Neural cell (in vitro differentiated cells): ENCODE data around the gene ITM2A. TPM values are rescaled to one million over a fixed set of nuclear protein-coding genes. Genes with fewer than 3 reads are reported as not detected.

ENCODE experiments used
- H2AFZ ChIP-seq: fragments of 200-600, 300-800 bp; sonication (generic), shearing (Covaris generic); 2 replicates; pipeline ENCODE4 v1.6.0; 2014; ENCODE audit warnings: low read depth, mild to moderate bottlenecking, antibody characterized with exemption, low read length, moderate library complexity
- H3F3A ChIP-seq: fragments of 200-600 bp; shearing (Covaris generic); 2 replicates; pipeline ENCODE4 v1.6.1; 2016; ENCODE audit warnings: mild to moderate bottlenecking, moderate library complexity, mixed read lengths, antibody characterized with exemption, low read length; ENCODE audit not compliant: insufficient read depth, poor library complexity, severe bottlenecking
- H3K27ac ChIP-seq: fragments of 200-600, 300-800 bp; sonication (generic), shearing (Covaris generic); 2 replicates; pipeline ENCODE4 v1.5.1; 2014; ENCODE audit warnings: mild to moderate bottlenecking, low read length, moderate library complexity
- H3K27me3 ChIP-seq: fragments of 300-800, 200-600 bp; sonication (generic), shearing (Covaris generic); 2 replicates; pipeline ENCODE4 v1.6.0; 2014; ENCODE audit warnings: mild to moderate bottlenecking, low read depth, low read length, moderate library complexity; ENCODE audit not compliant: insufficient read depth
- H3K36me3 ChIP-seq: fragments of 300-800, 200-600 bp; sonication (generic), shearing (Covaris generic); 2 replicates; pipeline ENCODE4 v1.5.1; 2014; ENCODE audit warnings: mild to moderate bottlenecking, antibody characterized with exemption, low read length, moderate library complexity; ENCODE audit not compliant: insufficient read depth
- H3K4me2 ChIP-seq: fragments of 300-800, 200-600 bp; sonication (generic), shearing (Covaris generic); 2 replicates; pipeline ENCODE4 v1.6.0; 2014; ENCODE audit warnings: mild to moderate bottlenecking, low read length
- H3K4me3 ChIP-seq: fragments of 300-800, 200-600 bp; sonication (generic), shearing (Covaris generic); 2 replicates; pipeline ENCODE4 v1.5.1; 2014; ENCODE audit warnings: mild to moderate bottlenecking, low read length, moderate library complexity
- H3K79me2 ChIP-seq: fragments of 200-600 bp; shearing (Covaris generic); replicated peaks from 2 replicates; pipeline ENCODE4 v1.6.0; 2014; ENCODE audit warnings: mild to moderate bottlenecking, low read length, moderate library complexity; ENCODE audit not compliant: insufficient read depth
- H3K9ac ChIP-seq: fragments of 300-800, 200-600 bp; sonication (generic), shearing (Covaris generic); 2 replicates; pipeline ENCODE4 v1.6.1; 2016; ENCODE audit warnings: mild to moderate bottlenecking, low read length, mixed read lengths
- H3K9me2 ChIP-seq: fragments of 200-600 bp; shearing (Covaris generic); 2 replicates; pipeline ENCODE4 v1.6.1; 2016; ENCODE audit warnings: mild to moderate bottlenecking, low read length, mixed read lengths; ENCODE audit not compliant: insufficient read depth
- H3K9me3 ChIP-seq: fragments of 200-600, 300-800 bp; sonication (generic), shearing (Covaris generic); 2 replicates; pipeline ENCODE4 v1.6.1; 2016; ENCODE audit warnings: mild to moderate bottlenecking, mixed run types, low read length, moderate library complexity, mixed read lengths
- H4K20me1 ChIP-seq: fragments of 200-600 bp; shearing (Covaris generic); 2 replicates; pipeline ENCODE4 v1.6.1; 2016; ENCODE audit warnings: mild to moderate bottlenecking, mixed run types; ENCODE audit not compliant: insufficient read depth
- CTCF ChIP-seq: fragments of 450-650 bp; IDR thresholded peaks from 2 replicates; pipeline ENCODE4 v1.5.1; 2014; ENCODE audit warnings: antibody characterized with exemption, mild to moderate bottlenecking, moderate library complexity; ENCODE audit not compliant: poor library complexity, severe bottlenecking
- EP300 ChIP-seq: fragments of 450-650 bp; conservative IDR thresholded peaks from 2 replicates; pipeline ENCODE4 v1.6.1; 2014; ENCODE audit warnings: antibody characterized with exemption, mild to moderate bottlenecking, moderate library complexity; ENCODE audit not compliant: poor library complexity, severe bottlenecking
- EZH2 ChIP-seq: fragments of 200-600, 300-800 bp; shearing (Covaris generic), sonication (generic); IDR thresholded peaks from 2 replicates; pipeline ENCODE4 v1.6.1; 2014; ENCODE audit warnings: antibody characterized with exemption, low read length, borderline replicate concordance, mild to moderate bottlenecking; ENCODE audit not compliant: insufficient read depth, poor library complexity, severe bottlenecking
- MXI1 ChIP-seq: fragments of 450-650 bp; conservative IDR thresholded peaks from 2 replicates; pipeline ENCODE4 v1.6.1; 2014; ENCODE audit warnings: antibody characterized with exemption, mild to moderate bottlenecking; ENCODE audit not compliant: poor library complexity, severe bottlenecking
- POLR2AphosphoS5 ChIP-seq: IDR thresholded peaks from 2 replicates; pipeline ENCODE4 v1.6.1; 2012
- RAD21 ChIP-seq: fragments of 450-650 bp; conservative IDR thresholded peaks from 2 replicates; pipeline ENCODE4 v1.6.1; 2014; ENCODE audit warnings: antibody characterized with exemption, mild to moderate bottlenecking, moderate library complexity
- REST ChIP-seq: IDR thresholded peaks from 2 replicates; pipeline ENCODE4 v1.6.1; 2012; ENCODE audit warnings: borderline replicate concordance
- SMC3 ChIP-seq: fragments of 450-650 bp; conservative IDR thresholded peaks from 2 replicates; pipeline ENCODE4 v1.6.1; 2014; ENCODE audit warnings: antibody characterized with exemption, mild to moderate bottlenecking, moderate library complexity; ENCODE audit not compliant: poor library complexity
- polyA plus RNA-seq: library from polyadenylated mRNA; depleted of rRNA; stranded (reverse); fragments of >200 nt; gene quantifications from 2 replicates; pipeline ENCODE4 v1.2.3, GENCODE V29; 2014

ITM2A gene
- polyA plus RNA-seq, 1 donor from 2014 or later = not detected

- no peaks in the 10 kb centered on the region for H3K27me3 ChIP-seq
- H3K9ac ChIP-seq = no peak overlapping the region
- no peak overlapping the region for H3K27ac ChIP-seq
- H3K36me3 ChIP-seq = no peaks in the 10 kb centered on the region
- no peak overlapping the region for H3K4me2 ChIP-seq
- H3K4me3 ChIP-seq = no peak overlapping the region
- no peaks in the 10 kb centered on the region for H3F3A ChIP-seq
- no peak overlapping the region for H2AFZ ChIP-seq
- H3K79me2 ChIP-seq = no peaks in the 10 kb centered on the region
- no peak for TF ChIP-seq EZH2
- no peak for TF ChIP-seq EP300
- no peak for TF ChIP-seq MXI1
- TF ChIP-seq RAD21 = no peak
- no peak for TF ChIP-seq SMC3
- no peak for TF ChIP-seq POLR2AphosphoS5
- no peaks in the 10 kb centered on the region for H4K20me1 ChIP-seq
- no peaks in the 10 kb centered on the region for H3K9me2 ChIP-seq
- no peaks in the 10 kb centered on the region for H3K9me3 ChIP-seq
Measured at GRCh38 chrX:79413963-79414362, 46.8 kb upstream of the ITM2A start.

GRCh38 chrX:79412972-79413371, 45.8 kb upstream of the ITM2A start:
- Histone ChIP-seq H3K79me2 (no peaks in the 10 kb centered on the region), H3K9ac (no peak overlapping the region), H3F3A (no peaks in the 10 kb centered on the region), H4K20me1 (no peaks in the 10 kb centered on the region), H3K27me3 (no peaks in the 10 kb centered on the region), H3K27ac (no peak overlapping the region), H3K9me3 (no peaks in the 10 kb centered on the region), H3K4me3 (no peak overlapping the region), H3K36me3 (no peaks in the 10 kb centered on the region), H3K9me2 (no peaks in the 10 kb centered on the region), H3K4me2 (no peak overlapping the region), H2AFZ (no peak overlapping the region)
- TF ChIP-seq SMC3 = peak; percentile 41
- no peak for TF ChIP-seq CTCF
- peak; percentile 28 for TF ChIP-seq RAD21

GRCh38 chrX:79412166-79412565, 45.0 kb upstream of the ITM2A start:
- Histone ChIP-seq H3K36me3 (no peaks in the 10 kb centered on the region), H4K20me1 (no peaks in the 10 kb centered on the region), H3K9me2 (no peaks in the 10 kb centered on the region), H3K9me3 (no peaks in the 10 kb centered on the region), H3K9ac (no peak overlapping the region), H3K79me2 (no peaks in the 10 kb centered on the region), H3K4me3 (no peak overlapping the region), H3F3A (no peaks in the 10 kb centered on the region), H3K4me2 (no peak overlapping the region), H2AFZ (no peak overlapping the region), H3K27ac (no peak overlapping the region), H3K27me3 (no peaks in the 10 kb centered on the region)
- no peak for TF ChIP-seq CTCF
- TF ChIP-seq MXI1 = no peak
- no peak for TF ChIP-seq RAD21
- no peak for TF ChIP-seq REST
- TF ChIP-seq POLR2AphosphoS5 = no peak
- no peak for TF ChIP-seq EP300
- TF ChIP-seq EZH2 = no peak
- TF ChIP-seq SMC3 = no peak
